Upper lobe of right lung (tissue), 1 donor: ENCODE results near the gene CIROP. TPM values are rescaled to one million over a fixed set of nuclear protein-coding genes. Genes with fewer than 3 reads are reported as not detected.
A peak's percentile ranks its signal among the peaks of the same experiment; 100 is the strongest.
"Not testable (repeated sequence)": the region's sequence is repeated elsewhere in the genome, so short reads cannot be mapped to it uniquely, and the experiment has no call there.

Experiments used
- ATAC-seq: fragments of 200-7000 bp; cut with Tn5 transposase; one replicate; pipeline ENCODE4 v1.9.1; 2020; ENCODE audit warnings: mild to moderate bottlenecking, moderate library complexity
- DNase-seq: peaks from one replicate; pipeline ENCODE4 v3.0.0-alpha.2; 2020
- H3K27ac ChIP-seq: fragments of 200-600 bp; one replicate; pipeline ENCODE4 v1.8.0; 2022
- H3K27me3 ChIP-seq: fragments of 200-600 bp; one replicate; pipeline ENCODE4 v1.8.0; 2022; ENCODE audit warnings: mild to moderate bottlenecking
- H3K36me3 ChIP-seq: fragments of 200-600 bp; one replicate; pipeline ENCODE4 v1.8.0; 2022
- H3K4me1 ChIP-seq: fragments of 200-600 bp; one replicate; pipeline ENCODE4 v1.8.0; 2022
- H3K4me3 ChIP-seq: fragments of 200-600 bp; one replicate; pipeline ENCODE4 v1.8.0; 2022; ENCODE audit warnings: mild to moderate bottlenecking
- H3K9me3 ChIP-seq: fragments of 200-600 bp; one replicate; pipeline ENCODE4 v1.8.0; 2022
- CTCF ChIP-seq: fragments of 200-600 bp; IDR thresholded peaks from one replicate; pipeline ENCODE4 v1.8.0; 2022; ENCODE audit warnings: antibody characterized with exemption
- intact Hi-C: fragments of 100-400 bp; cut with DNase I; formaldehyde crosslinking; loops from one replicate; pipeline ENCODE4 v1.11.0; 2022
- total RNA-seq: library from RNA; stranded (reverse); fragmentation: NEBNext Ultra II Directional; extraction: Animal tissue kit (Norgen Biotek cat#: 25700); gene quantifications from one replicate; pipeline ENCODE4 v1.2.1, GENCODE V29; 2021
- donor health status: DM: no; HTN: yes; CAD: no; lungs with severe emphysema.

CIROP gene
- total RNA-seq, 1 donor from 2014 or later: not detected

DNA sequence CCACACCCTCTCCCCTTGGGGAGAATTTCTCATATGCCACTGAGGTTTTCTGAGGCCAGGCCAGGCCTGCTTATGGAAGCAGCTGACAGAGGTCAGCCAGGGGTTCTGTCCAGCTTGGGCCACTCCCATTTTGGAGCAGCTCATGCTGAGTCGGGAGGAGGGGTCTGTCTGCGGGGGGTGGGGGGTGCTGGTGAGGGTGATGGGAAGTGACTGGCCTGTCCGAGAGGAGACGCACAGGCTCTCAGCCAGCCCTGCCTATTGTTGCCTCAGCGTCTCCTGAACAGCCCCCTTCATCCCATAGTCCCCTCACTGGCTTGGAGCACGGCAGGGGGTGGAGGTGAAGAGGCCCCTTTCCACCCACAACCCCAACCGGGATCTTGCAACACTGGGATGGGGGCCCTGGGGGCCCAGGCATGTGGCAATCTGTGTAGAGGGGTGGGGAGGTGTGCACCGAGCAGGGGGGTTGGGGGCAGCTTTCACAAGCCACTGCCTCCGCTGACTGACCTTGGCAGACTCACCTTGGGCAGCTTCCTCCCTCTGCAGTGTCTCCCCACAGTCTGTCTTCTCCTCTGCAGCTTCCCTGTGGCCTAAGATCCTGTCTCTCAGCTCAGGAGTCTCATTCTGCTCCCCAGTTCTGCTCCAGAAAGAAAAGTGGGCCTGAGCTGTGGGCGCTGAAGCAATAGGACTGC, 8.8 kb upstream of the CIROP start:
- Histone ChIP-seq H3K27ac (no peak overlapping the region), H3K27me3 (no peaks in the 10 kb centered on the region), H3K9me3 (no peaks in the 10 kb centered on the region), H3K4me1 (peaks cover 13% of the 10 kb centered on the region), H3K4me3 (no peak overlapping the region), H3K36me3 (no peaks in the 10 kb centered on the region)
- intact Hi-C loops: no loop called here
- DNase-seq (no peak), ATAC-seq (peak; percentile 5)
- TF ChIP-seq CTCF: no peak

- intact Hi-C loops: no loop called here
- H3K4me1 ChIP-seq: peaks cover 13% of the 10 kb centered on the region
- H3K4me3 ChIP-seq: no peak overlapping the region
- no peaks in the 10 kb centered on the region for H3K36me3 ChIP-seq
- H3K27ac ChIP-seq: no peak overlapping the region
- no peaks in the 10 kb centered on the region for H3K9me3 ChIP-seq
- no peak for TF ChIP-seq CTCF
- peak; percentile 7 for ATAC-seq
- no peaks in the 10 kb centered on the region for H3K27me3 ChIP-seq
- DNase-seq: no peak
Measured at GRCh38 chr14:23112359-23113178, 7.8 kb upstream of the CIROP start.

- no peak overlapping the region for H3K27ac ChIP-seq
- H3K9me3 ChIP-seq: no peaks in the 10 kb centered on the region
- TF ChIP-seq CTCF: no peak
- no peaks in the 10 kb centered on the region for H3K36me3 ChIP-seq
- no peak overlapping the region for H3K4me3 ChIP-seq
- ATAC-seq (no peak), DNase-seq (no peak)
- H3K27me3 ChIP-seq: no peaks in the 10 kb centered on the region
- H3K4me1 ChIP-seq: peaks cover 13% of the 10 kb centered on the region
- intact Hi-C loops: no loop called here
Measured at GRCh38 chr14:23110579-23111365, 6.0 kb upstream of the CIROP start.

DNA sequence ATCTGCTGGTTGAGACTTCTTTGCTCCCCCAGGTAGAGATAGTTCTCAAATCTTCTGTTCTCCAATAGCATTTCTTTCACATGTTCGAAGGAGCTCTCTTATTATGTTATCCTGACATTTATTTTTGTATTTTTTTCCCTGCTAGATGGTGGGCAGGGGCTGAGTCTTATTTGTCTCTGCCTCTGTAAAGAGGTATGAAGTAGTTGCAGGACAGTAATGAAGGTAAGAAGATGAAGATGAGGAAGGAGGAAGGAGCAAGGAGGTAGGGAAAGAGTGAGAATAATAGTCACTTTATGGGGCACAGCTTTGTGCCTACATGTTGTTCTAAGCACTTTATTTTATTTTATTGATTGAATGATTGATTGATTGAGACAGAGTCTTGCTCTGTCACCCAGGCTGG, 5.0 kb upstream of the CIROP start:
- Histone ChIP-seq H3K27ac (no peak overlapping the region), H3K27me3 (no peaks in the 10 kb centered on the region), H3K4me3 (no peak overlapping the region), H3K9me3 (no peaks in the 10 kb centered on the region), H3K4me1 (peaks cover 13% of the 10 kb centered on the region), H3K36me3 (no peaks in the 10 kb centered on the region)
- no peak for ATAC-seq
- no peak for DNase-seq
- TF ChIP-seq CTCF: no peak
- intact Hi-C loops: no loop called here

- intact Hi-C loops, H3K9me3 ChIP-seq, H3K4me1 ChIP-seq, H3K4me3 ChIP-seq, ATAC-seq, H3K27ac ChIP-seq, DNase-seq, H3K36me3 ChIP-seq, H3K27me3 ChIP-seq: not testable (repeated sequence)
Measured at GRCh38 chr14:23108169-23108568, 3.4 kb upstream of the CIROP start.

DNA sequence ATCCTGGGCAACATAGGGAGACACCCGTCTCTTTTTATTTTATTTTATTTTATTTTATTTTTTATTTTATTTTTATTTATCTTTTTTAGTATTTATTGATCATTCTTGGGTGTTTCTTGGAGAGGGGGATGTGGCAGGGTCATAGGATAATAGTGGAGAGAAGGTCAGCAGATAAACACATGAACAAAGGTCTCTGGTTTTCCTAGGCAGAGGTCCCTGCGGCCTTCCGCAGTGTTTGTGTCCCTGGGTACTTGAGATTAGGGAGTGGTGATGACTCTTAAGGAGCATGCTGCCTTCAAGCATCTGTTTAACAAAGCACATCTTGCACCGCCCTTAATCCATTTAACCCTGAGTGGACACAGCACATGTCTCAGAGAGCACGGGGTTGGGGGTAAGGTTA, 2.8 kb upstream of the CIROP start:
- H3K36me3 ChIP-seq, ATAC-seq, H3K4me3 ChIP-seq, DNase-seq, H3K27ac ChIP-seq, H3K4me1 ChIP-seq, H3K27me3 ChIP-seq, intact Hi-C loops, H3K9me3 ChIP-seq: not testable (repeated sequence)
